Omental fat pad (tissue), 4 donors: ENCODE data around the gene ZNF438. TPM values are rescaled to one million over a fixed set of nuclear protein-coding genes. Genes with fewer than 3 reads are reported as not detected.

Source experiments
- ATAC-seq: fragments of 150-250 bp; one replicate; pipeline ENCODE4 v1.9.1; 2016; ENCODE audit warnings: mild to moderate bottlenecking, moderate library complexity; ENCODE audit not compliant: low FRiP score
- DNase-seq: peaks from one replicate; pipeline ENCODE4 v3.0.0-alpha.2; 2019; ENCODE audit warnings: low spot score
- total RNA-seq, 4 donors: library from RNA; depleted of rRNA; stranded (reverse); fragments of >200 nt; gene quantifications; one replicate each; pipeline ENCODE4 v1.1.0, GENCODE V29; 2016
- TF ChIP-seq, protein P1 (sequence below), 3 donors: fragments of 450-650 bp; IDR thresholded peaks; one replicate each; pipeline ENCODE4 v1.5.1; 2016 to 2017; ENCODE audit warnings: antibody characterized with exemption in 3 of 3, mild to moderate bottlenecking in 3 of 3, moderate library complexity in 2 of 3

The ZNF438 gene
- total RNA-seq, 4 donors from 2014 or later, result 8.9 to 22.9 (median 12.3) TPM

- ATAC-seq (no peak), DNase-seq (no peak)
- TF ChIP-seq, protein P1, sequence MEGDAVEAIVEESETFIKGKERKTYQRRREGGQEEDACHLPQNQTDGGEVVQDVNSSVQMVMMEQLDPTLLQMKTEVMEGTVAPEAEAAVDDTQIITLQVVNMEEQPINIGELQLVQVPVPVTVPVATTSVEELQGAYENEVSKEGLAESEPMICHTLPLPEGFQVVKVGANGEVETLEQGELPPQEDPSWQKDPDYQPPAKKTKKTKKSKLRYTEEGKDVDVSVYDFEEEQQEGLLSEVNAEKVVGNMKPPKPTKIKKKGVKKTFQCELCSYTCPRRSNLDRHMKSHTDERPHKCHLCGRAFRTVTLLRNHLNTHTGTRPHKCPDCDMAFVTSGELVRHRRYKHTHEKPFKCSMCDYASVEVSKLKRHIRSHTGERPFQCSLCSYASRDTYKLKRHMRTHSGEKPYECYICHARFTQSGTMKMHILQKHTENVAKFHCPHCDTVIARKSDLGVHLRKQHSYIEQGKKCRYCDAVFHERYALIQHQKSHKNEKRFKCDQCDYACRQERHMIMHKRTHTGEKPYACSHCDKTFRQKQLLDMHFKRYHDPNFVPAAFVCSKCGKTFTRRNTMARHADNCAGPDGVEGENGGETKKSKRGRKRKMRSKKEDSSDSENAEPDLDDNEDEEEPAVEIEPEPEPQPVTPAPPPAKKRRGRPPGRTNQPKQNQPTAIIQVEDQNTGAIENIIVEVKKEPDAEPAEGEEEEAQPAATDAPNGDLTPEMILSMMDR (IDR thresholded peaks at IDR 0.05), result no peak
Observed at GRCh38 chr10:30828164-30828563, 203.5 kb downstream of the ZNF438 start.

DNA sequence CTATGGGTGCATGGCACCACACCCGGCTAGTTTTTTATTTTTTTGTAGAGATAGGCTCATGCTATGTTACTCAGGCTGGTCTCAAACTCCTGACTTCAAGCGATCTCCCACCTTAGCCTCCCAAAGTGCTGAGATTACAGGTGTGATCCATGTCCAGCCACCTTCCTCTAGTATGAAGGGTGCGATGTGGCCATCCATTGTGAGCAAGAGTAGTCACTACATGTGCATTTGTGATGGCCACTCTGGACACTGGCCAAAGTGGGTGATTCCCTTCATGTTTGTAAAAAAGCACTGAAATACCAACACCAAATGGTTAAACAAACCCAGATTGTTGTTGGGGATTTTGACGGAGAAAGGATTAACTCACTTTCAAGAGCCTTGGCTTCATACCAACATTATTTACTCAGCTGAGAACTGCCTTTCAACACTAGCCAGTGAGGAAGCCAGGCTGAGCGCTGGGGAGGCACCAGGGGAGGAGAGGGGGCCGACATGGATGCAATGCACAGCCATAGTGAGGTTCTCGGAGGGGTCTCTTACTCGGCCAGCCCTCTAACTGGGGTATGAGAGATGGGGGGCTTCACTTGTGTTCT, 204.0 kb downstream of the ZNF438 start:
- no peak for DNase-seq
- ATAC-seq, result no peak
- TF ChIP-seq, protein P1 (IDR thresholded peaks at IDR 0.05), result no peak

DNA sequence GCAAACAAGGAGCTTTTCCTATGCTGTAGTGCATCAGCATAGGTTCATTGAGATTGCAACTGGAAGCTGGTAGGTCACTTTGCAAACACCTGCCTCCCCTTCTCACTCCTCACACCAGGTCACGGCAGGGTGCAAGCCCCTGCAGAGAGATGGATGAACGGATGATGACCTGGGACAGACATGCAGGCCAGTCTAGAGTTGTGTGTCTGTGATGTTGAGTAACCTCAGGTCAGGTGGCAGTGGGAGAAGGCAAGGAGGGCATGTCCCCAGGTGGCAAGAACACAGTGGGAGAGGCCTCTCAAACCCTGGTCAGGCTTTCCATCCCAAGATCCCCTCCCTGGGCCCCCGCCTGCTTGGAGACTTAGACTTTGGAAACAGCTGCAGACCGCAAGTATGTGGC, 205.0 kb downstream of the ZNF438 start:
- TF ChIP-seq, protein P1 (IDR thresholded peaks at IDR 0.05), result no peak
- no peak for ATAC-seq
- DNase-seq, result no peak

GRCh38 chr10:30825495-30825894, 206.2 kb downstream of the ZNF438 start:
- DNase-seq, result no peak
- no peak for ATAC-seq
- TF ChIP-seq, protein P1 (IDR thresholded peaks at IDR 0.05), result no peak

GRCh38 chr10:30825022-30825421, 206.6 kb downstream of the ZNF438 start:
- ATAC-seq (no peak), DNase-seq (no peak)

GRCh38 chr10:30823651-30824050, 208.0 kb downstream of the ZNF438 start:
- TF ChIP-seq, protein P1 (IDR thresholded peaks at IDR 0.05), result no peak
- DNase-seq (no peak), ATAC-seq (no peak)

More at GRCh38 chr10:30825022-30825421, 206.6 kb downstream of the ZNF438 start:
- TF ChIP-seq, protein P1 (IDR thresholded peaks at IDR 0.05), result no peak

DNA sequence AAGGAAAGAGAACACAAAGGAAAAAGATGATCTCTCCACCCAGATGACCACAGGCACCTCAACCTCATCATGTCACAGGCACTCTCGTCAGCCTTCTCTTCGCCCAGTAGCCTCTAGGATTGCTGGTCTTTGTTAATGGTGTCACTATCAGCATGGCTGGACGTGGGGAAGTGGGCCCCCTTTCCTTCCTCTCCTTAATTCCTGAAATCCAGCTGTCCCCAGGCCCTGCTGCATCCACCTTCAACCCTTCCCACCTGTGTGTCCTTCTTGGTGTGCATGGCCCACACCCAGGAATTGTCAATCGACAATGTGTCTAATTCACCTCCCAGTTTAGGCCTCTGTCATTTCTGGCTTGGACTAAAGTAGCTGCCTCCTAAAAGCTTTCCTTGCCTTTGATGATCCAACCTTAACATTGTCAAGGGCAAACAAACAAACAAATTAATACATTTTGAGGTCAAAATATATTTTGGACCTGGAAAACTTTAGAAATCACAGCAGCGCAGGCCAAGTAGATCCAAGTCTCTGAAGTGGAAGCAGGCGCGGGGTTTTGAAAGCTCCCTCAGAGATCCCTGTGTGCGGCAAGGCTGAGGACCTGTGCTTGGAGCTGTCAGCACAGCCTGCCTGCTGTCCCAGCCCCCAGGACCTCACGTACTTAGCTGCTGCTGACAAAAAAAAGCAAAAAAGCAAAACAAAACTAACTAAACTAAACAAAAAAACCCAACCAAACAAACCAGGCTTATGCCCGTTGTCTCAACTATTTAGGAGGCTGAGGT, 208.8 kb downstream of the ZNF438 start:
- DNase-seq, result no peak
- TF ChIP-seq, protein P1 (IDR thresholded peaks at IDR 0.05), result no peak
- no peak for ATAC-seq
